ENCODE results near the gene MEGF11. TPM values are rescaled to one million over a fixed set of nuclear protein-coding genes. Genes with fewer than 3 reads are reported as not detected.

The MEGF11 gene
- total RNA-seq, 1 experiment from 2014 or later: not detected

GRCh38 chr15:65993236-65993635 lies 260.3 kb downstream of the MEGF11 start:
- POLR2A ChIA-PET (ENCODE audit: unreplicated experiment): no interaction called here
- TF ChIP-seq EZH2 (IDR thresholded peaks at IDR 0.05; ENCODE audit: low read length, unreplicated experiment) (no peak), EZH2phosphoT487 (IDR thresholded peaks at IDR 0.05; ENCODE audit: borderline replicate concordance, low read length) (no peak), CTCF (conservative IDR thresholded peaks at IDR 0.05; ENCODE audit: low read depth, low read length) (no peak)
- BruUV-seq (replicated peaks): no TSS peak

GRCh38 chr15:65991721-65992483 lies 261.6 kb downstream of the MEGF11 start:
- intact Hi-C loops (cut with micrococcal nuclease): no loop called here
- no peaks in the 10 kb centered on the region for H3K79me2 ChIP-seq (ENCODE audit: low read length)
- H2AFZ ChIP-seq (ENCODE audit: low read length): no peak overlapping the region
- H3F3A ChIP-seq (ENCODE audit: low read length, unreplicated experiment): no peaks in the 10 kb centered on the region
- H3K4me2 ChIP-seq (ENCODE audit: low read length): no peak overlapping the region
- H3K9ac ChIP-seq (ENCODE audit: low read length): no peak overlapping the region
- TF ChIP-seq EZH2 (IDR thresholded peaks at IDR 0.05; ENCODE audit: low read length, unreplicated experiment) (no peak), EZH2phosphoT487 (IDR thresholded peaks at IDR 0.05; ENCODE audit: borderline replicate concordance, low read length) (no peak), CTCF (conservative IDR thresholded peaks at IDR 0.05; ENCODE audit: low read depth, low read length) (no peak)
- ChIA-PET CTCF (no interaction called here), POLR2A (ENCODE audit: unreplicated experiment) (no interaction called here)
- H3K27me3 ChIP-seq (ENCODE audit: low read length): peaks cover 51% of the 10 kb centered on the region
- no peaks in the 10 kb centered on the region for H3K9me2 ChIP-seq (replicated peaks; ENCODE audit: low read length)
- no peak overlapping the region for H3K4me3 ChIP-seq (ENCODE audit: low read length)
- H3K27ac ChIP-seq (ENCODE audit: low read length): no peak overlapping the region
- no peaks in the 10 kb centered on the region for H3K36me3 ChIP-seq (ENCODE audit: low read depth, low read length)
- ATAC-seq (no peak), DNase-seq (no peak)
- BruUV-seq (replicated peaks): no TSS peak
- no peaks in the 10 kb centered on the region for H3K4me1 ChIP-seq (ENCODE audit: insufficient read depth, low read length)
- H4K20me1 ChIP-seq (ENCODE audit: low read length): no peaks in the 10 kb centered on the region
- H3K9me3 ChIP-seq (ENCODE audit: low read length): no peaks in the 10 kb centered on the region

More at GRCh38 chr15:65993236-65993635, 260.3 kb downstream of the MEGF11 start:
- Histone ChIP-seq H3K36me3 (ENCODE audit: low read depth, low read length) (no peaks in the 10 kb centered on the region), H3K27ac (ENCODE audit: low read length) (no peak overlapping the region), H3K4me2 (ENCODE audit: low read length) (no peak overlapping the region), H2AFZ (ENCODE audit: low read length) (no peak overlapping the region), H4K20me1 (ENCODE audit: low read length) (no peaks in the 10 kb centered on the region), H3K9me2 (replicated peaks; ENCODE audit: low read length) (no peaks in the 10 kb centered on the region), H3K79me2 (ENCODE audit: low read length) (no peaks in the 10 kb centered on the region), H3K4me1 (ENCODE audit: insufficient read depth, low read length) (no peaks in the 10 kb centered on the region), H3K27me3 (ENCODE audit: low read length) (peaks cover 46% of the 10 kb centered on the region), H3K9me3 (ENCODE audit: low read length) (no peaks in the 10 kb centered on the region), H3F3A (ENCODE audit: low read length, unreplicated experiment) (no peaks in the 10 kb centered on the region), H3K4me3 (ENCODE audit: low read length) (no peak overlapping the region), H3K9ac (ENCODE audit: low read length) (no peak overlapping the region)
- ATAC-seq: no peak
- intact Hi-C loops (cut with micrococcal nuclease): no loop called here
- CTCF ChIA-PET: no interaction called here
- no peak for DNase-seq

DNA sequence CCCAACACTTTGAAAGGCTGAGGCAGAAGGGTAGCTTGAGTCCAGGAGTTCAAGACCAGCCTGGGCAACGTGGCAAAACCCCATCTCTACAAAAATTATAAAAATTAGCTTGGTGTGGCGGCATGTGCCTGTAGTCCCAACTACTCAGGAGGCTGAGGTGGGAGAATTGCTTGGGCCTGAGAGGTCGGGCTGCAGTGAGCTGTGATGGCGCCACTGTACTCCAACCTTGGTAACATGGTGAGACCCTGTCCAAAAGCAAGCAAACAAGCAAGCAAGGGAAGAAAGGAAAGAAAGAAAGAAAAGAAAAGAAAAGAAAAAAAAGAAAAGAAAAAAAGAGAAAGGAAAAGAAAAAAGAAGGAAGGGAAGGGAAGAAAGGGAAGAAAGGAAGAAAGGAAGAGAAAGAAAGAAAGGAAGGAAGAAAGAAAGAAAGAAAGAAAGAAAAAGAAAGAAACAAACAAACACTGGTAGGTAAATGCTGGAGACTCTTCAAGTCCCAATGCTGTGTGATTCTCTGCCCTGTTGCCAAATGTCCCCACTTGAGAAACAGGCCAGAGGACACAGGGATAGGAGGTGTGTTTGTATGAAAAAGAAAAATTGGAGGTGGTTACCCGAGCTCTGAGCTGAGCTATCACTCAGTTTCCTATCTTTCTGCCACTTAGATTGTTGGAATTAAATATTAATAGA lies 263.1 kb downstream of the MEGF11 start:
- POLR2A ChIA-PET (ENCODE audit: unreplicated experiment): no interaction called here
- H2AFZ ChIP-seq (ENCODE audit: low read length): no peak overlapping the region
- CTCF ChIA-PET: no interaction called here
- DNase-seq (no peak), ATAC-seq (no peak)
- no peak overlapping the region for H3K27ac ChIP-seq (ENCODE audit: low read length)
- no peaks in the 10 kb centered on the region for H3K36me3 ChIP-seq (ENCODE audit: low read depth, low read length)
- no peak for TF ChIP-seq EZH2 (IDR thresholded peaks at IDR 0.05; ENCODE audit: low read length, unreplicated experiment)
- TF ChIP-seq EZH2phosphoT487 (IDR thresholded peaks at IDR 0.05; ENCODE audit: borderline replicate concordance, low read length): no peak
- TF ChIP-seq CTCF (conservative IDR thresholded peaks at IDR 0.05; ENCODE audit: low read depth, low read length): no peak
- no peaks in the 10 kb centered on the region for H3F3A ChIP-seq (ENCODE audit: low read length, unreplicated experiment)
- no peaks in the 10 kb centered on the region for H3K79me2 ChIP-seq (ENCODE audit: low read length)
- no peak overlapping the region for H3K4me2 ChIP-seq (ENCODE audit: low read length)
- no peaks in the 10 kb centered on the region for H3K4me1 ChIP-seq (ENCODE audit: insufficient read depth, low read length)
- no TSS peak for BruUV-seq (replicated peaks)
- no peak overlapping the region for H3K4me3 ChIP-seq (ENCODE audit: low read length)
- no peaks in the 10 kb centered on the region for H3K9me2 ChIP-seq (replicated peaks; ENCODE audit: low read length)
- peaks cover 53% of the 10 kb centered on the region for H3K27me3 ChIP-seq (ENCODE audit: low read length)
- H3K9me3 ChIP-seq (ENCODE audit: low read length): no peaks in the 10 kb centered on the region
- H3K9ac ChIP-seq (ENCODE audit: low read length): no peak overlapping the region
- no peaks in the 10 kb centered on the region for H4K20me1 ChIP-seq (ENCODE audit: low read length)
- intact Hi-C loops (cut with micrococcal nuclease): no loop called here
